ENCODE data around the gene GRHL3. TPM values are rescaled to one million over a fixed set of nuclear protein-coding genes. Genes with fewer than 3 reads are reported as not detected.

GRHL3 gene
- total RNA-seq, 1 donor from 2014 or later = 9.9 TPM

DNA sequence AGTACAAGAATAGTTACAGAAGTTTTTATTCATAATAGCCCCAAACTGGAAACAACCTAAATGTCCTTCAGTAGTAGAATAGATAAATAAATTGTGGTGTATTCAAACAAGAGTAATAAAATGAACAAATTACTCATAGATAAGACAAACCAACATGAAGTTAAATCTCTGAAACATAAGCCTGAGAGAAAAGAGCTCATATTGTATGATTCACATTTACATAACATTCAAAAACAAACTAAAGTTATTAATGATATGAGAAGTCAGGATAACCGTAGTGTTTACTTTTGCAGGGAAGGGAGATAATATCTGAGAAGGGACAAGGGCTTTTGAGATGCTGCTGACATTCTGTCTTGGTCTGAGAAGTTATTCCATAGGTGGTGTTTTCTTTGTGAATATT, 80.9 kb downstream of the GRHL3 start:
- no peak for DNase-seq (ENCODE audit: low read depth)
- no peak overlapping the region for H3K4me3 ChIP-seq (ENCODE audit: low read depth, low read length)
- TF ChIP-seq, protein P1, sequence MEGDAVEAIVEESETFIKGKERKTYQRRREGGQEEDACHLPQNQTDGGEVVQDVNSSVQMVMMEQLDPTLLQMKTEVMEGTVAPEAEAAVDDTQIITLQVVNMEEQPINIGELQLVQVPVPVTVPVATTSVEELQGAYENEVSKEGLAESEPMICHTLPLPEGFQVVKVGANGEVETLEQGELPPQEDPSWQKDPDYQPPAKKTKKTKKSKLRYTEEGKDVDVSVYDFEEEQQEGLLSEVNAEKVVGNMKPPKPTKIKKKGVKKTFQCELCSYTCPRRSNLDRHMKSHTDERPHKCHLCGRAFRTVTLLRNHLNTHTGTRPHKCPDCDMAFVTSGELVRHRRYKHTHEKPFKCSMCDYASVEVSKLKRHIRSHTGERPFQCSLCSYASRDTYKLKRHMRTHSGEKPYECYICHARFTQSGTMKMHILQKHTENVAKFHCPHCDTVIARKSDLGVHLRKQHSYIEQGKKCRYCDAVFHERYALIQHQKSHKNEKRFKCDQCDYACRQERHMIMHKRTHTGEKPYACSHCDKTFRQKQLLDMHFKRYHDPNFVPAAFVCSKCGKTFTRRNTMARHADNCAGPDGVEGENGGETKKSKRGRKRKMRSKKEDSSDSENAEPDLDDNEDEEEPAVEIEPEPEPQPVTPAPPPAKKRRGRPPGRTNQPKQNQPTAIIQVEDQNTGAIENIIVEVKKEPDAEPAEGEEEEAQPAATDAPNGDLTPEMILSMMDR (conservative IDR thresholded peaks at IDR 0.05; ENCODE audit: low read depth, low read length) = no peak

DNA sequence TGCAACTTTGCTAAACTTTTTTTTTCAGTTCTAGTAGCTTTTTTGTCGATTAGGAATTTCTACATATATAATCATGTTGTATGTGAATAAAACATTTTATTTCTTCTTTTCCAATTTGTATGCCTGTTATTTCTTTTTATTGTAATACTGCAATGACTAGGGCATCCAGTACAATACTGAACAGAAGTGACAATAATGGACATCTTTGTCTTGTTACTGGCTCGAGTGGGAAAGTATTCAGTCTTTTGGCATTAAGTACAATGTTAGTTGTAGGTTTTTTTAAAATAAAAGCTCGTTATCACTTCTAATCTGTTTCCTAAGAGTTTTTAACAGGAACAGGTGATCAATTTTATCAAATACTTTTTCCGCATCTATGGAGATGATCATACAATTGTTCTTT, 84.6 kb downstream of the GRHL3 start:
- DNase-seq (ENCODE audit: low read depth) = no peak
- TF ChIP-seq, protein P1 (conservative IDR thresholded peaks at IDR 0.05; ENCODE audit: low read depth, low read length) = no peak
- no peak overlapping the region for H3K4me3 ChIP-seq (ENCODE audit: low read depth, low read length)

Other genes with a start within 250 kb of the GRHL3 start
- 1.7 and 2.2 TPM in 2 replicates for gene MYOM3, start 207.2 kb upstream of the GRHL3 start, total RNA-seq
- gene IL22RA1, start 176.2 kb upstream of the GRHL3 start, total RNA-seq = 0.07 TPM in 1 of 2 replicates, not detected in the other
- gene IFNLR1, start 132.1 kb upstream of the GRHL3 start, total RNA-seq = 3.6 and 4.2 TPM in 2 replicates
- gene STPG1, start 94.4 kb downstream of the GRHL3 start, total RNA-seq = 10.3 and 11.5 TPM in 2 replicates
- 21.3 and 32.5 TPM in 2 replicates for gene NIPAL3, start 96.4 kb downstream of the GRHL3 start, total RNA-seq
- gene RCAN3, start 183.5 kb downstream of the GRHL3 start, total RNA-seq = 13.5 and 17.6 TPM in 2 replicates
- 0.80 and 2.2 TPM in 2 replicates for gene NCMAP, start 236.7 kb downstream of the GRHL3 start, total RNA-seq

Data from epithelial cell of proximal tubule (primary cell).